SK-N-MC (cell line): ENCODE data around the gene MX2.

Experiments used
- EZH2 ChIP-seq: fragments of 200-600 bp; sonication (generic); IDR thresholded peaks from one replicate; pipeline ENCODE4 v1.6.1; 2017; ENCODE audit warnings: antibody characterized with exemption
- POLR2AphosphoS5 ChIP-seq: IDR thresholded peaks from 2 replicates; pipeline ENCODE4 v1.6.1; 2012; ENCODE audit warnings: mild to moderate bottlenecking, low read depth, low read length, borderline replicate concordance

DNA sequence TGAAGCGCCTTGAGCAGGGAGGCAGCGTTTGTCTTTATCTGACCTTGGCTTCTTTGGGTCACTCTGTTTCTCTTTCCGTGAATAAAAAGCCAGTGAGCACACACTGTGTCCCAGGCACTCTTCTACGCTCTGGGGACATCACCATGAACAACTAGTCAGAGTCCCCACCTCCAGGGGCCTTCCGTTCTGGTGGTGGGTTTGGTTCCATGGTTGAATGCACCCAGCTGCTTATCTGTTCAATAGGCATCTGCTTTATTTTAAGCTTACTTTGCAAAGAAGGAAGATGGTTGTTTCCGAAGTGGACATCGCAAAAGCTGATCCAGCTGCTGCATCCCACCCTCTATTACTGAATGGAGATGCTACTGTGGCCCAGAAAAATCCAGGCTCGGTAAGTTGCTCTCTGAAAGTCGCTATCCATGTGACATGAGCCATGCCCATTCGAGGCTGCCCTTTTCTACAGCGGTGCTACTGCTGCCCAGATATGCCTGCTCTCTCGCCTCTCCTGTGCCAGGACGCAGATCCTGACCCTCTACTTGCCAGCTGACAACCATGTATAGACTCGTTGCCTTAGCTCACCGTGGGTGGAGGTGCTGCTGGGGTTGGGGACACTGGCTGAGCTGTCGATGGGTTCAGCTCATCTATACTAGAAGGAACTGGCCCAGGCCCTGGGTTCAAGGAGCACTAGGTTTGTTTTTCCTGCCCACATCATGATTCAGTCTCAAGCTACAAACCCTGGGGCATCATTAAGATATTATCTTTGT is 70.1 kb downstream of the MX2 start:
- TF ChIP-seq POLR2AphosphoS5: no peak
- no peak for TF ChIP-seq EZH2
